GM10847 (cell line): ENCODE data around the gene SMAD2.

Experiments used
- POLR2A ChIP-seq: IDR thresholded peaks from 2 replicates; pipeline ENCODE4 v1.6.1; 2011; ENCODE audit not compliant: insufficient read length; ENCODE audit errors: extremely low read depth

The SMAD2 gene

GRCh38 chr18:47936952-47937351 lies 6.5 kb upstream of the SMAD2 start:
- TF ChIP-seq POLR2A: no peak

- no peak for TF ChIP-seq POLR2A
Measured at GRCh38 chr18:47935321-47936055, 5.0 kb upstream of the SMAD2 start.

- no peak for TF ChIP-seq POLR2A
Measured at GRCh38 chr18:47932603-47933002, 2.1 kb upstream of the SMAD2 start.

- no peak for TF ChIP-seq POLR2A
Measured at GRCh38 chr18:47932190-47932589, 1.7 kb upstream of the SMAD2 start.

GRCh38 chr18:47931718-47932103 lies 1.3 kb upstream of the SMAD2 start:
- no peak for TF ChIP-seq POLR2A

GRCh38 chr18:47930931-47931717 lies 665 bp upstream of the SMAD2 start:
- peak; percentile 68 for TF ChIP-seq POLR2A

- TF ChIP-seq POLR2A: no peak
Measured at GRCh38 chr18:47929681-47930198, 719 bp downstream of the SMAD2 start.

- no peak for TF ChIP-seq POLR2A
Measured at GRCh38 chr18:47928466-47928865, 2.0 kb downstream of the SMAD2 start.

- TF ChIP-seq POLR2A: no peak
Measured at GRCh38 chr18:47926101-47926850, 4.2 kb downstream of the SMAD2 start.

GRCh38 chr18:47919916-47920315 lies 10.5 kb downstream of the SMAD2 start:
- no peak for TF ChIP-seq POLR2A

GRCh38 chr18:47917923-47918610 lies 12.4 kb downstream of the SMAD2 start:
- TF ChIP-seq POLR2A: no peak

GRCh38 chr18:47915930-47916329 lies 14.5 kb downstream of the SMAD2 start:
- no peak for TF ChIP-seq POLR2A

GRCh38 chr18:47915229-47915628 lies 15.2 kb downstream of the SMAD2 start:
- TF ChIP-seq POLR2A: no peak

- no peak for TF ChIP-seq POLR2A
Measured at GRCh38 chr18:47912794-47913585, 17.5 kb downstream of the SMAD2 start.
